DMS153 treated with DMSO at 0.1 percent for 48 hours (cell line): ENCODE data around the gene MTPN.

ENCODE experiments used
- DNase-seq: peaks from one replicate; lab custom pipeline; 2025; ENCODE audit not compliant: unreplicated experiment; lab: John Stamatoyannopoulos, UW

Gene MTPN

DNA sequence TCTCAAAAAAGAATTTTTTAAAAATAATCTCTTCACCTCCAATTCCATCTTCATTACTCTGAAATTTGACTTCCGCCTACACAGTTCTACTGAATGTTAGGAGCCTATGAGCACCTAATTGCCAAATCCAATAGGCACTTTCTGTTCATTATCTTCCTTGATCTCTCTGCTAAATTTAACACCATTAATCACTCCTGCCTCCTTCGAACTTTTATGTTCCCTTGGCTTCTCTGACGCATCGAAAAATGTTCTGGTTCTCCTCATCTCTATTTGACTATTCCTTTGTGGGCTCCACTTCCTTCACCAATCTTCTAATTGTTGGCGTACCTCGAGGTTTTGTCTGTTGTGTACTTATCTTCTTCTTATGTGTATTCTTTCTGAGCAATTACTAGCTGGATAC lies 87.3 kb downstream of the MTPN start:
- DNase-seq, result no peak

DNA sequence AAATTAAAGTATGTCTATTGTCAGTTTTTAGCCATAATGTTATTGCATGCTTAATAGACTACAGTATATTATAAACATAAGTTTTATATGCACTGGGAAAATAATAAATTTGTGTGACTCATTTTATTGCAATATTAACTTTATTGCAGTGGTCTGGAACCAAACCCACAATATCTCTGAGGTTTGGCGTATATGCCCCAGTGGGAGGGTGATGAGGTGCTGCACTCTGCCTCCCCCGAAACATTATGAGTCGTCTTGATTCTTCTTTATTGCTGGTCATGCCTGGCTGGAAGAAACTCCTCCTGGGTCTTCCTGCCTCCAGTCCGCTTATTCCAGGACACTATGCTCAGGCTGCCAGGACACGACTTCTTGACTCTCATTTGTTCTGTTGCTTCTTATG lies 88.4 kb downstream of the MTPN start:
- DNase-seq, result no peak

DNA sequence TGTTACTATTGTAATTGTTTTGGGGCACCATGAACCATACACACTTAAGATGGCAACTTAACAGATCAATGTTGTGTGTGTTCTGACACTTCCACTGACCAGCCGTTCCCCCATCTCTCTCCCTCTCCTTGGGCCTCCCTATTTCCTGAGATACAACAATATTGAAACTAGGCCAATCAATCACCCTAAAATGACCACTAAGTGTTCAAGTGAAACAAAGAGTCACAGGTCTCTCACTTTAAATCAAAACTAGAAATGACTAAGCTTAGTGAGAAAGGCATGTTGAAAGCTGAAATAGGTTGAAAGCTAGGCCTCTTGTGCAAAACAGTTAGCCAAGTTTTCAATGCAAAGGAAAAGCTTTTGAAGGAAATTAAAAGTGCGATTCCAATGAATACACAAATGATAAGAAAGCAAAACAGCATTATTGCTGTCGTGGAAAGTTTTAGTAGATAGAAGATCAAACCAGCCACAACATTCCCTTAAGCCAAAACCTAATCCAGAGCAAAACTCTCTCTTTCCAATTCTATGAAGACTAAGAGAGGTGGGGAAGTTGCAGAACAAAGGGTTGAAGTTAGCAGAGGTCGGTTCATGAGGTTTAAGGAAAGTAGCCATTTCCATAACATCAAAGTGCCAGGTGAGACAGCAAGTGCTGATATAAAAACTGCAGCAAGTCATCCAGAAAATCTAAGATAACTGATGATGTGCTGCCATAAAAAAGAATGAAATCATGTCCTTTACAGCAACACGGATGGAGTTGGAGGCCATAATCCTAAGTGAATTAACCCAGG lies 90.6 kb downstream of the MTPN start:
- DNase-seq, result no peak

DNA sequence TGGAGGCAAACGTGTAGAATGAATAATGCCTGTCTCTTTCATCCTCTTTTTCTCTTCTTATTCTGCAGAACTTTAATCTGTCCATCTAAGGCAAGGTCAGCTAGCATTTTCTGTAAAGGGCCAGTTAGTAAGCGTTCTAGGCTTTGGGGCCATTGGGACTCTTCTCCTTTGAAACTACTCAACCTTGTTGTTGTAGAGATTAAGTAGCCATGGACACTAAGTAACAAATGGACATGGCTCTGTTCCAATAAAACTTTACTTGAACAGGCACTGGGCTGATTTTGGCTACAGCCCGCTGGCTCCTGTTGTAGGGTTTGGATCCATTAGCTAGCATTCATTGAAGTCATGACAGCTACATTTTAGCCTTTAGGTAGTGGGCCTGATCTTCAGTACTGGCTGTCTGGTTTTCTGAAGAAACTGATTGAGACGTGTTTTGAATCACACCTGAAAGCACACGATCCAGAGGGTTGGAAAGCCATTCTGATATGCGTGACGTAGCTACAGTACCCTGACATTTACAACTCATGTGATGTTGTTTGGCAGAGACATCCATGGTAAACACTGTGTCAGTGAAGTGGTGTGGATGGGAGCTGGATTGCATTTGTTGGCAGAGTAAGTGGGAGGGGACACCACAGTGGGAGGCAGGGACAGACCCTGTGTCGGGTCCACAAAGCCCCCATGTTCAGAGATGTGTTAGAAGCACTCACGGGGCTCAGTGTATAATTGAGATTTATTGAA lies 92.5 kb downstream of the MTPN start:
- no peak for DNase-seq

DNA sequence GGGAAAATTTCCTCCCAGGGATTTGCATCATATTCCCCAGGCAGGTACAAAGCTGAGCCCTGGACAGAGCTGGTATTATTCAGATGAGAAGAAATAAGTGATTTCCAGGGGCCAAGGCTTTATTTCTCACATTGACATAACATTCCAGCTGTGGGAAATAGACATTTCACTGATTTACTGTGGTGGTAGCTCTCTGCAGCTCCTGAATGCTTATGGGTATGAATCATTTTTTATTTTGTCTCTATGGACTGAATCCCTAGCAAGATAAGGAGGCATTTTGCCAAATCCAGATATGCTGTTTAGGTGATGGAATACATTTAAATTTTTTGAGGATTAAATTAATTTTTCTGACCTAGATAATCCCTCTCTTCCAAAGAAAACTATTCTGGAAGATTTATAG lies 97.9 kb downstream of the MTPN start:
- DNase-seq, result no peak

DNA sequence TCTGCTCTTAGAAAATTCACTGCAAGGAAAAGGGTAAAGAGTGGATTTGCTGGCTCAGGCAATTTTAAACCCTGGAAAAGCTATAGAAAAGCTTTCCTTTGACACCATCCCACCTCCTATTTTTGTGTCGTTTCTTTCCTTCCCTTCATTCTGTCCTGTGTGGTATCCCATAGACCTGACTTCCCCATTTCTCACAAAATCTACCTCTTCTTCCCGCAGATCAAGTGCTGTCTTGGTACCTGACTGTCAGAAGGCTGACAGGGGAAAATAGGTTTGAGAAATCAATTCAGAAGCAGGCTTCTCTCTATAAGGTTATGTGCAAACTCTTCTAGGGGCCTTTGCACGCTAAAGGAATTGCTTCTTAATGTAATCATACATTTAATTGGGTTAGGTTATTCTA lies 98.9 kb downstream of the MTPN start:
- DNase-seq, result no peak

DNA sequence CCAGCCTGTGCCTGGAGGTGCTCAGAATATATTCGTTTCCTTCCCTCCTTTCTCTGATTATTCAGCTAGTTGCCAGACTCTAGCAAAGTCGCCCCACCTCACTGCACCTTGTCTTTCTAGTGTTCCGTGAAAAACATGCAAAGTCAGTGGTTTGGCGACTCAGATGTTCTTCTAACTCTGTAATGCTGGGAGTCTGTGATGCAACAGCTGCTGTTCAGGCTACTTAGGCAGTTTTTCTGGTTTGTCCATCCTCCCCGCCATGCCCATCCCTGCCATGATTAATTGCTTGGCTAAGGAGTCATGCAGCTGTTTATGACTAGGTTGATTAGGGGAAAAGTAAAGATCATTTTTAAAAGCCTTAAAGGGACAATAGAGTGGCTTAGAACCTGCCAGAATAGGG lies 99.4 kb downstream of the MTPN start:
- DNase-seq, result no peak
